Fibroblast of mammary gland (primary cell): ENCODE data around the gene IFI44L.

Experiments used
- DNase-seq: peaks from one replicate; pipeline ENCODE4 v3.0.0-alpha.2; 2010; ENCODE audit warnings: low read depth
- H3K4me3 ChIP-seq: 2 replicates; pipeline ENCODE4 v1.5.1; 2011; ENCODE audit warnings: low read depth, mild to moderate bottlenecking, low read length, moderate library complexity; ENCODE audit not compliant: control insufficient read depth
- TF ChIP-seq, protein P1 (sequence below): conservative IDR thresholded peaks from 2 replicates; pipeline ENCODE4 v1.5.1; 2011; ENCODE audit warnings: low read depth, low read length, inconsistent platforms; ENCODE audit not compliant: control insufficient read depth, insufficient read depth

IFI44L gene

GRCh38 chr1:78650114-78650660, 29.9 kb downstream of the IFI44L start:
- TF ChIP-seq, protein P1, sequence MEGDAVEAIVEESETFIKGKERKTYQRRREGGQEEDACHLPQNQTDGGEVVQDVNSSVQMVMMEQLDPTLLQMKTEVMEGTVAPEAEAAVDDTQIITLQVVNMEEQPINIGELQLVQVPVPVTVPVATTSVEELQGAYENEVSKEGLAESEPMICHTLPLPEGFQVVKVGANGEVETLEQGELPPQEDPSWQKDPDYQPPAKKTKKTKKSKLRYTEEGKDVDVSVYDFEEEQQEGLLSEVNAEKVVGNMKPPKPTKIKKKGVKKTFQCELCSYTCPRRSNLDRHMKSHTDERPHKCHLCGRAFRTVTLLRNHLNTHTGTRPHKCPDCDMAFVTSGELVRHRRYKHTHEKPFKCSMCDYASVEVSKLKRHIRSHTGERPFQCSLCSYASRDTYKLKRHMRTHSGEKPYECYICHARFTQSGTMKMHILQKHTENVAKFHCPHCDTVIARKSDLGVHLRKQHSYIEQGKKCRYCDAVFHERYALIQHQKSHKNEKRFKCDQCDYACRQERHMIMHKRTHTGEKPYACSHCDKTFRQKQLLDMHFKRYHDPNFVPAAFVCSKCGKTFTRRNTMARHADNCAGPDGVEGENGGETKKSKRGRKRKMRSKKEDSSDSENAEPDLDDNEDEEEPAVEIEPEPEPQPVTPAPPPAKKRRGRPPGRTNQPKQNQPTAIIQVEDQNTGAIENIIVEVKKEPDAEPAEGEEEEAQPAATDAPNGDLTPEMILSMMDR: no peak
- DNase-seq: peak; percentile 24
- peak overlapping the region; percentile 47 for H3K4me3 ChIP-seq

- H3K4me3 ChIP-seq: peak overlapping the region; percentile 47
- DNase-seq: peak; percentile 72
Measured at GRCh38 chr1:78651241-78651640, 31.0 kb downstream of the IFI44L start.

DNA sequence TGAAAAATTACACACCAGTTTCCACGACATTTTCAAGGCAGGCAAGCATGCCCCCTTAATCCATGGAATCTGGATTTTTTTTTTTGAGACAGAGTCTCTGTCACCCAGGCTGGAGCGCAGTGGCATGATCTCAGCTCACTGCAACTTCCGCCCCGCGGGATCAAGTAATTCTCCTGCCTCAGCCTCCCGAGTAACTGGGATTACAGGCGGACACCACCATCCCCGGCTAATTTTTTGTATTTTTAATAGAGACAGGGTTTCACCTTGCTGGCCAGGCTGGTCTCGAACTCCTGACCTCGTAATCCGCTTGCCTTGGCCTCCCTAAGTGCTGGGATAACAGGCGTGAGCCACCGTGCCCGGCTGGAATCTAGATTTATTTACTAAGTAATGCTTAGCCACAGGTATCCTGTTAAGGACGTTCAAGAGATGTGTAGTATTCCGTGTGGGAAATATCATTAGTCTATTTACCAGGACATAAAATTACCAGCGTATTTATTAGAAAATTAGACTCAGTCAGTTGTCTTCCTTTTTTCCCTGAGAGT, 31.8 kb downstream of the IFI44L start:
- DNase-seq: no peak
- H3K4me3 ChIP-seq: no peak overlapping the region
- TF ChIP-seq, protein P1: no peak

More at GRCh38 chr1:78651241-78651640, 31.0 kb downstream of the IFI44L start:
- TF ChIP-seq, protein P1: no peak

DNA sequence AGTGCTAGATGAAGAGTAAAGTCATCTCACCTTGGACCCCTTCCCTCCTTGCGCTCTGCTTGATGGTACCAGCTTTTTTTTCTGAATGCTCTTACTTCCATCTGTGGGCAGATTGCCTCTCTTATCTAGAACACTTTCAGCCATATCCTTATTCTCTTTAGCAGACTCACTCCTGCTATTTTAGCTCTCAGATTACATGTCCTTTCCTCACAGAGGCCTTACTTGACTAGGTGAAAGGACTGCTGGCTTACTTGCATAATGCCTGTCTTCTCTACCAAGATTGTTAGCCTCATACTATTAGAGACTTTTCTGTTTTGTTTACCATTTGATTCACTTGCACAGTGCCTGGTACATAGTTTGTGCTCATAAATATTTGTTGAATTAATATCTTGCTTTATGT, 38.7 kb downstream of the IFI44L start:
- DNase-seq: peak; percentile 3

DNA sequence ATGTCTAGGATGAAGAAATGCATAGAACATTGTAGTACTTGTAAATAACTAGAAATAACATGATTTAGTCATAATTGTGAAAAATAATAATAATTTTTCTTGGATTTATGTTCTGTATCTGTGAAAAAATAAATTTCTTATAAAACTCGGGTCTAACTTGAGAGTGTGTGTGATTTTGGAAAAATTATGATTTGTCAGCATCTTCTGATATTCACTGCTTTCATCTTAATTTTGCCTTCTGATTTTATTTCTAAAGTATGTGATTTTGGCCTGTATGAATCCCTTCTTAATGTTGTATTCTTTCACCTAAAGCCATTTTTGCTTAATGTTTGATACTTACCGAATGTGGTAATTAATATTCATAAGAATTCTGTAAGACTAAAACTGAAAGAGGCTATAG, 43.7 kb downstream of the IFI44L start:
- no peak for DNase-seq
- TF ChIP-seq, protein P1: no peak

More for the DNA sequence above, 38.7 kb downstream of the IFI44L start:
- H3K4me3 ChIP-seq: no peak overlapping the region
- TF ChIP-seq, protein P1: no peak

GRCh38 chr1:78664763-78665162, 44.5 kb downstream of the IFI44L start:
- DNase-seq: peak; percentile 33
- TF ChIP-seq, protein P1: no peak
- H3K4me3 ChIP-seq: no peak overlapping the region

More for the DNA sequence above, 43.7 kb downstream of the IFI44L start:
- H3K4me3 ChIP-seq: no peak overlapping the region
